Measurements from ENCODE around the gene HAUS5.

DNA sequence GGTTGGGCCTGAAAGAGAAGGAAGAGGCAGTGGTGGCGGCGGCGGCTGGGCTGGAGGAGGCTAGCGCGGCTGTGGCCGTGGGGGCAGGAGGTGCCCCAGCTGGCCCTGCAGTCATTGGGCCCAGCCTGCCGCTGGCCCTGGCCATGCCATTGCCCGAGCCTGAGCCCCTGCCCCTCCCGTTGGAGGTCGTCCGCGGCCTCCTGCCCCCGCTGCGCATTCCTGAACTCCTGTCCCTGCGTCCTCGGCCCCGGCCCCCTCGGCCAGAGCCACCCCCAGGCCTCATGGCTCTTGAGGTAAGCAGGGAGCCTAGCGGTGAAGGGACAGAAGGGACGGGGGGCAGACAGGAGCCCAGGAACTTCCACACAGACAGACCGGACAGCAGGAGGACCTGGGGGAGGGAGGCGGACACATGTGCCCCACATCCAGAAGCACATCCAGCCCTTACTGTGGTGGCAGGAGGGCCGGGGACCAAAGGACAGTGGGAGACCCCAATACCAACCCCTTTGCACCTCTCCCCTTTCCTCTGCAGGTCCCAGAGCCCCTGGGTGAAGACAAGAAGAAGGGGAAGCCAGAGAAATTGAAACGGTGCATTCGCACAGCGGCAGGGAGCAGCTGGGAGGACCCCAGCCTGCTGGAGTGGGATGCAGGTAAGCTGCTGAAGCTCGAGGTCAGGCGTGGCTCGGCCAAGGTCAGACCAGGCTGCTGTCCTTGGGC lies 21.3 kb downstream of the HAUS5 start:
- TF ChIP-seq EZH2phosphoT487 (IDR thresholded peaks at IDR 0.05; ENCODE audit: borderline replicate concordance): no peak
- no peak for TF ChIP-seq TCF7L2 (IDR thresholded peaks at IDR 0.05; ENCODE audit: borderline replicate concordance, extremely low read depth, insufficient read depth, insufficient read length)
- TF ChIP-seq RAD21 (IDR thresholded peaks at IDR 0.05; ENCODE audit: low read depth): no peak
- TF ChIP-seq, protein P1, sequence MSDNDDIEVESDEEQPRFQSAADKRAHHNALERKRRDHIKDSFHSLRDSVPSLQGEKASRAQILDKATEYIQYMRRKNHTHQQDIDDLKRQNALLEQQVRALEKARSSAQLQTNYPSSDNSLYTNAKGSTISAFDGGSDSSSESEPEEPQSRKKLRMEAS (IDR thresholded peaks at IDR 0.05): no peak
